Measurements from ENCODE around the gene PELI1.
"Not testable (repeated sequence)": the region's sequence is repeated elsewhere in the genome, so short reads cannot be mapped to it uniquely, and the experiment has no call there.

The PELI1 gene

GRCh38 chr2:64120928-64121327 is 23.3 kb downstream of the PELI1 start:
- DNase-seq: no peak

- no peak for DNase-seq
Observed at GRCh38 chr2:64120008-64120407, 24.2 kb downstream of the PELI1 start.

- DNase-seq: peak in 1 of 3 experiments; percentile 22
Observed at GRCh38 chr2:64119369-64119768, 24.9 kb downstream of the PELI1 start.

- DNase-seq: no peak
Observed at GRCh38 chr2:64115808-64116598, 28.2 kb downstream of the PELI1 start.

GRCh38 chr2:64114912-64115277 is 29.3 kb downstream of the PELI1 start:
- no peak for DNase-seq

GRCh38 chr2:64114063-64114911 is 29.9 kb downstream of the PELI1 start:
- DNase-seq: no peak

GRCh38 chr2:64112016-64112415 is 32.2 kb downstream of the PELI1 start:
- no peak for DNase-seq

- DNase-seq: no peak
Observed at GRCh38 chr2:64111426-64111825, 32.8 kb downstream of the PELI1 start.

GRCh38 chr2:64108666-64109241 is 35.5 kb downstream of the PELI1 start:
- no peak for DNase-seq

- no peak for DNase-seq
Observed at GRCh38 chr2:64106481-64106880, 37.7 kb downstream of the PELI1 start.

GRCh38 chr2:64105670-64106461 is 38.4 kb downstream of the PELI1 start:
- DNase-seq: no peak

- DNase-seq: peak in 2 of 3 experiments; percentile 40 to 89
Observed at GRCh38 chr2:64104933-64105332, 39.3 kb downstream of the PELI1 start.

- DNase-seq: not testable (repeated sequence)
Observed at GRCh38 chr2:64102736-64103135, 41.5 kb downstream of the PELI1 start.

GRCh38 chr2:64101141-64101591 is 43.1 kb downstream of the PELI1 start:
- no peak for DNase-seq

- not testable (repeated sequence) for DNase-seq
Observed at GRCh38 chr2:64100584-64100983, 43.6 kb downstream of the PELI1 start.

GRCh38 chr2:64094663-64095382 is 49.4 kb downstream of the PELI1 start:
- DNase-seq: no peak

- no peak for DNase-seq
Observed at GRCh38 chr2:64093341-64093740, 50.9 kb downstream of the PELI1 start.

- no peak for DNase-seq
Observed at GRCh38 chr2:64092502-64092901, 51.7 kb downstream of the PELI1 start.

- DNase-seq: peak in 1 of 3 experiments; percentile 98
Observed at GRCh38 chr2:64090264-64090663, 54.0 kb downstream of the PELI1 start.

GRCh38 chr2:64086347-64087082 is 57.7 kb downstream of the PELI1 start:
- no peak for DNase-seq

GRCh38 chr2:64085936-64086335 is 58.3 kb downstream of the PELI1 start:
- DNase-seq: no peak

All from NCI-H1417 (cell line).